ENCODE results near the gene PRKAA2.

Gene PRKAA2

DNA sequence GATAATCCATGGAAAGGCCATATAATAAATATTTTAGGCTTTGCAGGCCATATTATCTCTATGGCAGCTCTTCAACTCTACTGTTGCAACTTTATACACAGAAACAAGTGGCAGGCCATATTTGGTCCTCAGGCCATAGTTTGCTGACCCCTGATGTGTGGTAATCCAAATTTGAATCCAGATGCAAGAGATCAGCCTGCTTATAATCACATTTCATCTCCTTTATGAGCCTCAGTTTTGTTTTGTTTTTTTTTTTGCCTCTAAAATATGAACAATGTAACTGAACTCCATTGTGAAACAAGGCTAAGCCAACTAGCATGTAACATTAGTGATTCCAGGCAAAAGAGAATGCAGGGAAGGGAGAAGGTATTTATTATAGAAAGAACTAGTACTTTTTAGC is 81.6 kb downstream of the PRKAA2 start:
- DNase-seq, result no peak

DNA sequence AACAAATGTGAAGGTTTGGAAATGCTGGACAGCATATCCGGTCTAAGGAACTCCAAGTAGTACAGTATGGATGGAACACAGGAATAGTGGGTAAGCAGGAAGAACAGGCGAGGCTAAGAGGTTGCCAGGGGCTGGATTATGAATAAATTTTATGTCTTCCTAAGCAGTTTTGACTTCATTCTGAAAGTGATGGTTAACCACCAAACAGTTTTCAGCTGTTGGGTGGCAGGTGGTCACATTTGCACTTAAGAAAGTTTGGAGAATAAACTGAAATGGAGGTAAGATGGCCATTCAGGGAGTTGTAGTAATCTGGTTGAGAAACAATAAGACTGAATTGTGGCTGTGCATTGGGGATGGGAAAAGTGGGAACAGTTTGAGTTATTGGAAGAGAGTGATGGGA is 83.8 kb downstream of the PRKAA2 start:
- no peak for DNase-seq

DNA sequence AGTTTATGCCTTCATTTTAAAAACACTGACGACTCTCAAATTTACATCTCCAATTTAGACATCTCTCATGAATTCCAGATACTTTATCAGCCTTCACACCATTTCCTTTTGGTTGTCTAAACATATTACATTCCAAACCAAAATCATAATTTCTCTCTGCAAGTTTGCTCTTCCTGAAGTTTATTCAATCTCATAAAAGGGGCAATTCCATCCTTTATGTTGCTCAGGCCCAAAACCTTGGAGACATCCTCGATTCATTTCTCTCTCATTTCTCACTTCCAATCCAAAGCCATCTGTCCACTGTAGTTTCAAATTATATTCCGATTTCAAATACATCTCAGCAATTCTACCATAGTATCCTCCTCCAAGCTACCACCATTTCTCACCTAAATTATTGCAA is 100.1 kb downstream of the PRKAA2 start:
- DNase-seq, result no peak

DNA sequence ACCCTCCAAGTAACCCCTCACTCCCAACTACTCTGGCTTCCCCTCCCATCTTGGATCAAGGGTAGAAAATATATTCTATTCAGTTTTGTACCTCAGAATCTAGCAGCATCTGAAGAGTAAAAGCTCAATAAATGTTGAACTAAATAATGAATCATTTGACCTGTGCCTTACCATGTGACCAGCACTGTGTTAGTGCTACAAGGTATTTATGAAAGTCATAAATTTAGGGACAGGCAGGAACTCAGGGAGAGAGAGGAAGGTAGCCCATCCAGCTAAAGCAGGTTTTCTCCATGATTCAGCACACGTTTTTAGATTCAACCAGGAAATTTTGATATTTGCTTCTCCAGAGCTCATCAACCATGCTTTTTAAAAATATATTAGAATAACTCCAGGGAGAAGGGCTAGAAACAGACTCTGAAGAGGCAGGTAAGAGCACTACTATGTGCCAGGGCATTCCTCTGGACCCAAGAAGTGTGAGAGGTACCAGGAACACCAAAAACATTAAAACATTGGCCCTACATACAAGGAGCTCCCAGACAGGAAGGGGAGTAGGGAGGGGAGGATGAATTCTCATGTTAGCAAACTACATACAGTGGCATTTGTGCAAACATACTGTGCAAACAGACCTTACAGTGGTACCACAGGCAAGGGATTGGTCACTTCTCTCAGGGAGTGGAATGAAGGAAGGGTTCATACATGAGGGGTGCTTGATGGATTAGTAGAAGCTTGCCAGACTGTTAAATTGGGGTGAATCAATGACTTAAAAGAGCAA is 109.8 kb downstream of the PRKAA2 start:
- peak; percentile 4 for DNase-seq

- no peak for DNase-seq
These were observed 110.8 kb downstream of the PRKAA2 start for GRCh38 chr1:56755911-56756310.

GRCh38 chr1:56758135-56758534 is 113.0 kb downstream of the PRKAA2 start:
- no peak for DNase-seq

- DNase-seq, result no peak
These were observed 113.7 kb downstream of the PRKAA2 start for GRCh38 chr1:56758794-56759193.
